ENCODE results near the gene PPP2R5A. TPM values are rescaled to one million over a fixed set of nuclear protein-coding genes. Genes with fewer than 3 reads are reported as not detected.

PPP2R5A gene
- total and polyA plus RNA-seq, 2 of the 13 experiments (the other 11 are each of a cell fraction or from before 2014, with no cell fraction given) = 22.0 to 31.4 TPM

- TF ChIP-seq PRPF4 (IDR thresholded peaks at IDR 0.05; ENCODE audit: low read depth, low read length, poor library complexity, severe bottlenecking) (no peak), ZNF446 (CRISPR knock-in tag; IDR thresholded peaks at IDR 0.05) (no peak), DR1 (CRISPR knock-in tag; IDR thresholded peaks at IDR 0.05) (no peak), AKNA (CRISPR knock-in tag; IDR thresholded peaks at IDR 0.05; ENCODE audit: borderline replicate concordance) (no peak), CEBPG (CRISPR knock-in tag; IDR thresholded peaks at IDR 0.05) (peak; percentile 85), JUN (CRISPR knock-in tag; IDR thresholded peaks at IDR 0.05) (no peak; the same call in 1 of the 2 replicates), ZNF772 (CRISPR knock-in tag; IDR thresholded peaks at IDR 0.05) (no peak; the same call in 1 of the 2 replicates), HNRNPL (IDR thresholded peaks at IDR 0.05; ENCODE audit: low read depth, low read length) (no peak), DNMT3B (CRISPR knock-in tag; conservative IDR thresholded peaks at IDR 0.05) (no peak), POGK (CRISPR knock-in tag; conservative IDR thresholded peaks at IDR 0.05) (peak; percentile 43), HNF4A (CRISPR knock-in tag; IDR thresholded peaks at IDR 0.05) (peak; percentile 53; the same call in 1 of the 2 replicates), ZSCAN5A (CRISPR knock-in tag; IDR thresholded peaks at IDR 0.05; ENCODE audit: borderline replicate concordance) (no peak), SRSF1 (optimal IDR thresholded peaks at IDR 0.05; ENCODE audit: low read depth, low read length) (no peak)
Observed at GRCh38 chr1:212255705-212256307, 29.4 kb upstream of the PPP2R5A start (continued).

All from HepG2 (cell line).